Activated T-cell treated with anti-CD3 and anti-CD28 coated beads, Interleukin-2, amount 50 U/mL, for 4 hours (primary cell): ENCODE results near the gene CDC42EP1. TPM values are rescaled to one million over a fixed set of nuclear protein-coding genes. Genes with fewer than 3 reads are reported as not detected.

Experiments used
- ATAC-seq, 2 donors: fragments of 200-7000 bp; cut with Tn5 transposase; one replicate each; pipeline ENCODE4 v1.10.0; 2021
- DNase-seq: peaks from one replicate; pipeline ENCODE4 v3.0.0-alpha.2; 2020
- H3K27me3 Mint-ChIP-seq: one replicate; pipeline ENCODE4 v1.8.0; 2021; ENCODE audit warnings: low read depth, mixed read lengths
- H3K36me3 Mint-ChIP-seq: one replicate; pipeline ENCODE4 v1.8.0; 2022; ENCODE audit warnings: mixed read lengths; ENCODE audit not compliant: insufficient read depth
- H3K4me1 Mint-ChIP-seq: one replicate; pipeline ENCODE4 v1.8.0; 2021; ENCODE audit warnings: low read depth, mixed read lengths
- H3K4me3 Mint-ChIP-seq: one replicate; pipeline ENCODE4 v1.8.0; 2021; ENCODE audit warnings: mild to moderate bottlenecking, moderate library complexity, mixed read lengths
- H3K9me3 Mint-ChIP-seq: one replicate; pipeline ENCODE4 v1.8.0; 2021; ENCODE audit warnings: mixed read lengths
- total RNA-seq, 3 donors: library from RNA; stranded (reverse); gene quantifications; one replicate each; pipeline ENCODE4 v1.2.1, GENCODE V29; 2021

CDC42EP1 gene
- total RNA-seq, 3 donors from 2014 or later: 0.13 to 0.42 (median 0.35) TPM

- no peak for ATAC-seq
- Mint-ChIP-seq H3K27me3 (no peaks in the 10 kb centered on the region), H3K9me3 (no peaks in the 10 kb centered on the region), H3K4me1 (peaks cover 3% of the 10 kb centered on the region), H3K36me3 (peaks cover 11% of the 10 kb centered on the region), H3K4me3 (no peak overlapping the region)
- DNase-seq: no peak
Measured at GRCh38 chr22:37616201-37617083, 56.2 kb downstream of the CDC42EP1 start.

- Mint-ChIP-seq H3K27me3 (no peaks in the 10 kb centered on the region), H3K4me3 (no peak overlapping the region), H3K36me3 (peaks cover 11% of the 10 kb centered on the region), H3K9me3 (no peaks in the 10 kb centered on the region), H3K4me1 (peaks cover 3% of the 10 kb centered on the region)
- DNase-seq: no peak
- no peak for ATAC-seq
Measured at GRCh38 chr22:37617431-37617830, 57.2 kb downstream of the CDC42EP1 start.

GRCh38 chr22:37618072-37618656, 57.9 kb downstream of the CDC42EP1 start:
- H3K4me1 Mint-ChIP-seq: peaks cover 5% of the 10 kb centered on the region
- H3K27me3 Mint-ChIP-seq: no peaks in the 10 kb centered on the region
- H3K4me3 Mint-ChIP-seq: no peak overlapping the region
- peaks cover 11% of the 10 kb centered on the region for H3K36me3 Mint-ChIP-seq
- no peak for DNase-seq
- ATAC-seq: no peak
- no peaks in the 10 kb centered on the region for H3K9me3 Mint-ChIP-seq

GRCh38 chr22:37618674-37619073, 58.4 kb downstream of the CDC42EP1 start:
- ATAC-seq: no peak
- Mint-ChIP-seq H3K9me3 (no peaks in the 10 kb centered on the region), H3K4me1 (peaks cover 6% of the 10 kb centered on the region), H3K4me3 (no peak overlapping the region), H3K27me3 (no peaks in the 10 kb centered on the region), H3K36me3 (peaks cover 13% of the 10 kb centered on the region)
- no peak for DNase-seq

Other genes starting within 250 kb of the CDC42EP1 start
- under 1 TPM; 0.03 to 0.33 (median 0.05) TPM for gene ELFN2, start 133.0 kb upstream of the CDC42EP1 start, total RNA-seq
- 100 to 1,000 TPM; 157 to 188 (median 184) TPM for gene MFNG, start 74.1 kb upstream of the CDC42EP1 start, total RNA-seq
- gene CARD10, start 41.1 kb upstream of the CDC42EP1 start, total RNA-seq: under 1 TPM in 2 of 3 donors, not detected in 1; 0.26 to 0.35 TPM
- gene LGALS2, start 19.6 kb downstream of the CDC42EP1 start, total RNA-seq: not detected
- 10 to 100 TPM; 73.3 to 79.5 (median 77.3) TPM for gene GGA1, start 48.4 kb downstream of the CDC42EP1 start, total RNA-seq
- 10 to 100 TPM; 51.1 to 54.3 (median 52.5) TPM for gene SH3BP1, start 79.2 kb downstream of the CDC42EP1 start, total RNA-seq
- gene PDXP, start 98.2 kb downstream of the CDC42EP1 start, total RNA-seq: 10 to 100 TPM; 39.0 to 50.2 (median 43.7) TPM
- 10 to 100 TPM; 23.5 to 39.5 (median 24.9) TPM for gene LGALS1, start 115.2 kb downstream of the CDC42EP1 start, total RNA-seq
- gene NOL12, start 125.9 kb downstream of the CDC42EP1 start, total RNA-seq: 10 to 100 TPM; 58.7 to 66.4 (median 65.2) TPM
- 10 to 100 TPM; 14.9 to 19.0 (median 17.2) TPM for gene TRIOBP, start 136.6 kb downstream of the CDC42EP1 start, total RNA-seq
- 10 to 100 TPM in 1 of 3 donors, 1 to 10 TPM in 2; 6.5 to 12.3 (median 8.6) TPM for gene GCAT, start 247.5 kb downstream of the CDC42EP1 start, total RNA-seq